OCI-LY7 (cell line): ENCODE results near the gene ZNF276. TPM values are rescaled to one million over a fixed set of nuclear protein-coding genes. Genes with fewer than 3 reads are reported as not detected.

Source experiments
- BruUV-seq: library from RNA; stranded (reverse); fragments of 400-500 nt; replicated peaks from 2 replicates; lab custom pipeline; 2021; lab: Mats Ljungman, UMichigan
- CTCF ChIA-PET: fragments of 300-600 bp; sonication (Branson Sonifier 250); formaldehyde crosslinking; loops from one replicate; lab custom pipeline; 2022; ENCODE audit warnings: antibody characterized with exemption; ENCODE audit not compliant: unreplicated experiment; lab: Charles Lee
- POLR2A ChIA-PET: fragments of 300-600 bp; sonication (Branson Sonifier 250); formaldehyde crosslinking; loops from one replicate; lab custom pipeline; 2022; ENCODE audit warnings: antibody characterized with exemption; lab: Charles Lee
- DNase-seq: peaks from one replicate; pipeline ENCODE4 v3.0.0-alpha.2; 2015; ENCODE audit warnings: low spot score
- H2AFZ ChIP-seq: fragments of 200-600 bp; sonication (generic), shearing (Covaris generic); 2 replicates; pipeline ENCODE4 v1.6.1; 2014; ENCODE audit warnings: mild to moderate bottlenecking, antibody characterized with exemption, low read length, moderate library complexity
- H3K27ac ChIP-seq: fragments of 200-600 bp; sonication (generic); 2 replicates; pipeline ENCODE4 v1.5.1; 2014; ENCODE audit warnings: mixed run types, low read depth, mild to moderate bottlenecking, moderate library complexity, low read length, inconsistent platforms; ENCODE audit not compliant: poor library complexity, severe bottlenecking
- H3K36me3 ChIP-seq: fragments of 200-600 bp; sonication (generic); 2 replicates; pipeline ENCODE4 v1.6.1; 2014; ENCODE audit warnings: mild to moderate bottlenecking, antibody characterized with exemption, low read length, moderate library complexity, mixed read lengths; ENCODE audit not compliant: insufficient read depth
- H3K4me1 ChIP-seq: fragments of 200-600 bp; sonication (generic); 2 replicates; pipeline ENCODE4 v1.5.1; 2014; ENCODE audit warnings: mild to moderate bottlenecking, low read length; ENCODE audit not compliant: insufficient read depth, poor library complexity, severe bottlenecking
- H3K4me2 ChIP-seq: fragments of 200-600 bp; sonication (generic); 2 replicates; pipeline ENCODE4 v1.6.1; 2014; ENCODE audit warnings: mild to moderate bottlenecking, low read length
- H3K4me3 ChIP-seq: fragments of 200-600 bp; sonication (generic); 2 replicates; pipeline ENCODE4 v1.5.1; 2014; ENCODE audit warnings: mild to moderate bottlenecking, low read depth, low read length; ENCODE audit not compliant: poor library complexity, severe bottlenecking
- H3K79me2 ChIP-seq: fragments of 200-600 bp; sonication (generic); 2 replicates; pipeline ENCODE4 v1.6.1; 2016; ENCODE audit warnings: low read depth, mild to moderate bottlenecking, low read length, moderate library complexity, mixed read lengths; ENCODE audit not compliant: insufficient read depth
- H3K9me2 ChIP-seq: fragments of 200-600 bp; sonication (generic); 2 replicates; pipeline ENCODE4 v1.6.1; 2016; ENCODE audit warnings: mild to moderate bottlenecking, low read length, mixed read lengths; ENCODE audit not compliant: insufficient read depth
- H3K9me3 ChIP-seq: fragments of 200-600 bp; sonication (generic); 2 replicates; pipeline ENCODE4 v1.6.1; 2014; ENCODE audit warnings: mild to moderate bottlenecking, mixed run types, low read length, mixed read lengths
- H4K20me1 ChIP-seq: fragments of 200-600 bp; sonication (generic); 2 replicates; pipeline ENCODE4 v1.6.1; 2014; ENCODE audit warnings: mild to moderate bottlenecking, antibody characterized with exemption, low read length, moderate library complexity, mixed read lengths; ENCODE audit not compliant: insufficient read depth
- EZH2phosphoT487 ChIP-seq: fragments of 200-600 bp; sonication (generic); IDR thresholded peaks from 2 replicates; pipeline ENCODE4 v1.6.1; 2018; ENCODE audit warnings: low read depth, borderline replicate concordance, mild to moderate bottlenecking, mixed run types, antibody characterized with exemption, low read length, moderate library complexity, mixed read lengths
- intact Hi-C: fragments of 100-400 bp; cut with micrococcal nuclease; formaldehyde crosslinking; loops from one replicate; pipeline ENCODE4 v1.10.0; 2022; ENCODE audit not compliant: unreplicated experiment
- total RNA-seq, 2 experiments: library from RNA; depleted of rRNA in 1 of 2; stranded (reverse); fragments of >200 nt in 1 of 2; shearing (Covaris generic) in 1 of 2; gene quantifications; 2 replicates each; pipeline ENCODE4 v1.2.3, GENCODE V29; 2014 to 2022
- TF ChIP-seq, protein P1 (sequence below): fragments of 200-600 bp; sonication (generic); conservative IDR thresholded peaks from 2 replicates; pipeline ENCODE4 v1.5.1; 2014; ENCODE audit warnings: mild to moderate bottlenecking, antibody characterized with exemption, low read length, moderate library complexity, mixed read lengths

The ZNF276 gene
- total RNA-seq, 2 experiments from 2014 or later: 27.4 to 30.8 TPM

DNA sequence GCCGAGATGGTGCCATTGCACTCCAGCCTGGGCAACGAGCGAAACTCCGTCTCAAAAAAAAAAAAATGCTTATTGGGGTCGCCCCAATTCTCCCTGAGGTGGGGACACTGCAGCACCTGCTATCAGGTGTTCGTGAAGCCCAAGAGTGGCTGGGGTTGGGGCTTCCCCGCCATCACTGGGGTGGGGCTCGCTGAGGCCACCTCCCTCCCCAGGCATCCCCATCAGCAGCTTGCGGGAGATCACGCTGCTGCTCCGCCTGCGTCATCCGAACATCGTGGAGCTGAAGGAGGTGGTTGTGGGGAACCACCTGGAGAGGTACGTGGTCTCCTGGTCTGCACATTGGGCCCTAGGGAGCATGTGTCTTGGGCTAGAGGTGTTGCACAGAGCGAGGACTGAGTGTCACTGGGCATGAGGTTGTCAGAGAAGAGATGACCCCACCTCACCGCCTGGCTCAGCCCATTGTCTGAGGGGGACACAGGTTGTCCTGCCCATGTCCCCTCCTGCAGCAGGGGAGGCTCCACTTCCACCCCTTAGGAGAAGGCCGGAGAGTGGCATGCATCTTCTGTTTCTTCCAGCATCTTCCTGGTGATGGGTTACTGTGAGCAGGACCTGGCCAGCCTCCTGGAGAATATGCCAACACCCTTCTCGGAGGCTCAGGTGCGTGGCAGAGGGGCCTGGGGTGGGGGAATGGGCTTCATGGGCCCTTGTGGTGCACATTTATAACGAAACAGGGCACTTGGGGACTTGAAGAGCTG is 29.9 kb upstream of the ZNF276 start:
- Histone ChIP-seq H3K4me3 (no peak overlapping the region), H3K9me3 (no peaks in the 10 kb centered on the region), H3K36me3 (peaks cover 78% of the 10 kb centered on the region), H3K4me1 (peaks cover 18% of the 10 kb centered on the region), H3K9me2 (no peaks in the 10 kb centered on the region), H2AFZ (no peak overlapping the region), H3K4me2 (no peak overlapping the region), H3K79me2 (peaks cover 25% of the 10 kb centered on the region; the same call in 1 of the 2 replicates), H3K27ac (no peak overlapping the region), H4K20me1 (no peaks in the 10 kb centered on the region)
- TF ChIP-seq, protein P1, sequence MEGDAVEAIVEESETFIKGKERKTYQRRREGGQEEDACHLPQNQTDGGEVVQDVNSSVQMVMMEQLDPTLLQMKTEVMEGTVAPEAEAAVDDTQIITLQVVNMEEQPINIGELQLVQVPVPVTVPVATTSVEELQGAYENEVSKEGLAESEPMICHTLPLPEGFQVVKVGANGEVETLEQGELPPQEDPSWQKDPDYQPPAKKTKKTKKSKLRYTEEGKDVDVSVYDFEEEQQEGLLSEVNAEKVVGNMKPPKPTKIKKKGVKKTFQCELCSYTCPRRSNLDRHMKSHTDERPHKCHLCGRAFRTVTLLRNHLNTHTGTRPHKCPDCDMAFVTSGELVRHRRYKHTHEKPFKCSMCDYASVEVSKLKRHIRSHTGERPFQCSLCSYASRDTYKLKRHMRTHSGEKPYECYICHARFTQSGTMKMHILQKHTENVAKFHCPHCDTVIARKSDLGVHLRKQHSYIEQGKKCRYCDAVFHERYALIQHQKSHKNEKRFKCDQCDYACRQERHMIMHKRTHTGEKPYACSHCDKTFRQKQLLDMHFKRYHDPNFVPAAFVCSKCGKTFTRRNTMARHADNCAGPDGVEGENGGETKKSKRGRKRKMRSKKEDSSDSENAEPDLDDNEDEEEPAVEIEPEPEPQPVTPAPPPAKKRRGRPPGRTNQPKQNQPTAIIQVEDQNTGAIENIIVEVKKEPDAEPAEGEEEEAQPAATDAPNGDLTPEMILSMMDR: no peak
- no peak for TF ChIP-seq EZH2phosphoT487
- intact Hi-C loops: no loop called here
- no peak for DNase-seq
- CTCF ChIA-PET: no interaction called here
- POLR2A ChIA-PET: no interaction called here
- no TSS peak for BruUV-seq

DNA sequence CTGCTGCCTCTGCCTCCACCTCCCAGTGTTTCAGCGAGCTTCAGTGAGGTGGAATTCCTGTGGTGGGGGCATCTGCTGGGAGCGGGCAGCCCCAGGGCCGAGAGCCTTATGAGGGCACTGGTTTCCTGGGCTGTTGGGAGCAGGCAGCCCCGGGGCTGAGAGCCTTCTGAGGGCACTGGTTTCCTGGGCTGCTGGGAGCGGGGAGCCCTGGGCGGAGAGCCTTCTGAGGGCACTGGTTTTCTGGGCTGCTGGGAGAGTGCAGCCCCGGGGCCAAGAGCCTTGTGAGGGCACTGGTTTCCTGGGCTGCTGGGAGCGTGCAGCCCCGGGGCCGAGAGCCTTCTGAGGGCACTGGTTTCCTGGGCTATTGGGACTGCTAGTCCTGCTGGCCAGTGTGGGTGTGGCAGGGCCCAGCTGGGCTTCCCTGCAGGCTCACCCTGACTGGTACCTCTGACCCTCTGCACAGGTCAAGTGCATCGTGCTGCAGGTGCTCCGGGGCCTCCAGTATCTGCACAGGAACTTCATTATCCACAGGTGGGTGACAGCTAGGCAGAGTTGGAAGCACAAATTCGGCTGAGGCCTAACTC is 29.3 kb upstream of the ZNF276 start:
- Histone ChIP-seq H3K79me2 (peaks cover 23% of the 10 kb centered on the region; the same call in 1 of the 2 replicates), H3K4me2 (no peak overlapping the region), H3K9me2 (no peaks in the 10 kb centered on the region), H3K4me3 (no peak overlapping the region), H3K9me3 (no peaks in the 10 kb centered on the region), H3K4me1 (peaks cover 23% of the 10 kb centered on the region), H2AFZ (no peak overlapping the region), H4K20me1 (no peaks in the 10 kb centered on the region), H3K36me3 (peaks cover 82% of the 10 kb centered on the region), H3K27ac (no peak overlapping the region)
- no peak for TF ChIP-seq EZH2phosphoT487
- TF ChIP-seq, protein P1: no peak
- no TSS peak for BruUV-seq
- CTCF ChIA-PET: no interaction called here
- no peak for DNase-seq
- POLR2A ChIA-PET: no interaction called here
- intact Hi-C loops: no loop called here

DNA sequence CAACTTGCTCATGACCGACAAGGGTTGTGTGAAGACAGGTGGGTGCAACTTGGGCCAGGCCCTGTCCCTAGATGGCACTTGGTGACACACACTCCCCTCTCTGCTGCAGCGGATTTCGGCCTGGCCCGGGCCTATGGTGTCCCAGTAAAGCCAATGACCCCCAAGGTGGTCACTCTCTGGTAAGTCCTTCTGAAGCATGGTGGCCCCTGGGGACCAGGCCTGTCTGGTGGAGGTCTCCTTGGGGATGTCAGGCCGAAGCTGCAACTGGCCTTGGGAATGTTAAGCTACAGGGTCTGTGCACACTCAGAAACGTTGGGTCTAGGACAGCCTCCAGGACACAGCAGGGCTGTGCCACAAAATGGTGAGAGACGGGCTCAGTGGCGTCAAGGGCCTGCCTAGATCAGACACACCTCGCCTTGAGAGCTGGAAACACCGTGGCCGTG is 28.0 kb upstream of the ZNF276 start:
- H3K4me2 ChIP-seq: no peak overlapping the region
- H3K9me2 ChIP-seq: no peaks in the 10 kb centered on the region
- ChIA-PET CTCF (no interaction called here), POLR2A (no interaction called here)
- intact Hi-C loops: no loop called here
- H3K36me3 ChIP-seq: peaks cover 80% of the 10 kb centered on the region
- DNase-seq: no peak
- H3K4me1 ChIP-seq: peaks cover 12% of the 10 kb centered on the region
- H3K9me3 ChIP-seq: no peaks in the 10 kb centered on the region
- peaks cover 11% of the 10 kb centered on the region; the same call in 1 of the 2 replicates for H3K79me2 ChIP-seq
- no peak for TF ChIP-seq EZH2phosphoT487
- TF ChIP-seq, protein P1: no peak
- no peaks in the 10 kb centered on the region for H4K20me1 ChIP-seq
- no peak overlapping the region for H3K4me3 ChIP-seq
- BruUV-seq: no TSS peak
- no peak overlapping the region for H2AFZ ChIP-seq
- no peak overlapping the region for H3K27ac ChIP-seq
